Endothelial cell of umbilical vein (primary cell): ENCODE measurements around the gene R3HDML. TPM values are rescaled to one million over a fixed set of nuclear protein-coding genes. Genes with fewer than 3 reads are reported as not detected.

Experiments
- BruUV-seq: library from RNA; stranded (reverse); fragments of 400-500 nt; replicated peaks from 2 replicates; lab custom pipeline; 2021; lab: Mats Ljungman, UMichigan
- CTCF ChIA-PET: fragments of 300-600, 350-600 bp; sonication (Branson Sonifier 250); formaldehyde crosslinking; loops from one replicate; lab custom pipeline; 2021; ENCODE audit warnings: antibody characterized with exemption, inconsistent platforms; lab: Charles Lee
- POLR2A ChIA-PET: fragments of 300-600, 350-600 bp; sonication (Branson Sonifier 250); formaldehyde crosslinking; loops from one replicate; lab custom pipeline; 2021; ENCODE audit warnings: antibody characterized with exemption, inconsistent platforms; lab: Charles Lee
- DNase-seq: peaks from one replicate; pipeline ENCODE4 v3.0.0-alpha.2; 2011; ENCODE audit warnings: low read depth, low spot score
- FAIRE-seq: peaks from 2 replicates; lab custom pipeline; 2011; peaks lifted over from hg19 to GRCh38; lab: Jason Lieb, UNC
- H2AFZ ChIP-seq: 2 replicates; pipeline ENCODE4 v1.6.0; 2012; ENCODE audit warnings: low read depth, low read length, control low read depth, inconsistent platforms
- H3K27ac ChIP-seq: 2 replicates; pipeline ENCODE4 v1.5.1; 2011; ENCODE audit warnings: low read depth, mild to moderate bottlenecking, control low read depth, low read length, moderate library complexity; ENCODE audit not compliant: insufficient read depth
- H3K27me3 ChIP-seq, 2 experiments: 2 replicates each; pipeline versions ENCODE4 v1.6.0 to v1.6.1; 2011; ENCODE audit warnings: low read length in 2 of 2, mixed read lengths in 1 of 2; ENCODE audit not compliant: control insufficient read depth in 2 of 2, insufficient read depth in 2 of 2
- H3K36me3 ChIP-seq, 2 experiments: 2 replicates in 1 of 2; 3 replicates in 1 of 2; pipeline ENCODE4 v1.5.1; 2011; ENCODE audit warnings: low read length in 2 of 2, mild to moderate bottlenecking in 1 of 2, moderate library complexity in 1 of 2; ENCODE audit not compliant: control insufficient read depth in 2 of 2, insufficient read depth in 2 of 2; ENCODE audit errors: extremely low read depth in 1 of 2
- H3K4me1 ChIP-seq: 3 replicates; pipeline ENCODE4 v1.5.1; 2011; ENCODE audit warnings: mild to moderate bottlenecking, low read length; ENCODE audit not compliant: control insufficient read depth, insufficient read depth; ENCODE audit errors: extremely low read depth
- H3K4me2 ChIP-seq: 2 replicates; pipeline ENCODE4 v1.6.1; 2011; ENCODE audit warnings: low read length, control low read depth, mixed read lengths; ENCODE audit not compliant: insufficient read depth
- H3K4me3 ChIP-seq, 3 experiments: fragments of 200-600 bp in 1 of 3; sonication (generic), shearing (Covaris generic) in 1 of 3; replicated peaks in 1 of 3; 2 replicates each; pipeline ENCODE4 v1.5.1; 2011 to 2016; ENCODE audit warnings: control low read depth in 3 of 3, low read length in 3 of 3, mild to moderate bottlenecking in 2 of 3, inconsistent platforms in 1 of 3, low read depth in 1 of 3, moderate library complexity in 1 of 3; ENCODE audit not compliant: insufficient read depth in 1 of 3
- H3K79me2 ChIP-seq: 2 replicates; pipeline ENCODE4 v1.6.0; 2012; ENCODE audit warnings: low read length, inconsistent platforms; ENCODE audit not compliant: control insufficient read depth, insufficient read depth
- H3K9ac ChIP-seq: replicated peaks from 2 replicates; pipeline ENCODE3; 2011; ENCODE audit warnings: low read length, control low read depth; ENCODE audit not compliant: insufficient read depth; ENCODE audit errors: extremely low read depth
- H3K9me1 ChIP-seq: replicated peaks from 3 replicates; pipeline ENCODE4 v1.6.0; 2011; ENCODE audit warnings: mild to moderate bottlenecking, low read length; ENCODE audit not compliant: control insufficient read depth, insufficient read depth; ENCODE audit errors: extremely low read depth
- H3K9me3 ChIP-seq: replicated peaks from 2 replicates; pipeline ENCODE4 v1.5.1; 2012; ENCODE audit warnings: low read length, inconsistent platforms; ENCODE audit not compliant: control insufficient read depth, insufficient read depth
- H4K20me1 ChIP-seq: replicated peaks from 2 replicates; pipeline ENCODE3; 2011; ENCODE audit warnings: mild to moderate bottlenecking, low read length; ENCODE audit not compliant: control insufficient read depth, insufficient read depth; ENCODE audit errors: extremely low read depth
- CTCF ChIP-seq, 2 donors: IDR thresholded peaks; 1 replicate in 1 of 2; 2 replicates in 1 of 2; pipeline ENCODE4 v1.5.1; 2011; ENCODE audit warnings: low read length in 2 of 2, mild to moderate bottlenecking in 2 of 2, moderate library complexity in 2 of 2, control low read depth in 1 of 2, inconsistent platforms in 1 of 2, low read depth in 1 of 2; ENCODE audit not compliant: insufficient read depth in 1 of 2; ENCODE audit errors: extremely low read depth in 1 of 2
- EZH2 ChIP-seq: IDR thresholded peaks from 2 replicates; pipeline ENCODE4 v1.6.1; 2012; ENCODE audit warnings: borderline replicate concordance, low read depth, mild to moderate bottlenecking, moderate library complexity, low read length, inconsistent platforms; ENCODE audit not compliant: severe bottlenecking
- FOS ChIP-seq: IDR thresholded peaks from 2 replicates; pipeline ENCODE4 v1.6.1; 2011; ENCODE audit warnings: mild to moderate bottlenecking, low read length, moderate library complexity, borderline replicate concordance; ENCODE audit not compliant: insufficient read depth
- GATA2 ChIP-seq: IDR thresholded peaks from 2 replicates; pipeline ENCODE4 v1.7.0; 2011; ENCODE audit warnings: low read depth, mild to moderate bottlenecking, moderate library complexity, mixed read lengths, low read length; ENCODE audit not compliant: insufficient read length, insufficient read depth
- JUN ChIP-seq: IDR thresholded peaks from 2 replicates; pipeline ENCODE4 v1.6.1; 2011; ENCODE audit warnings: borderline replicate concordance, low read depth; ENCODE audit not compliant: insufficient read length, insufficient read depth
- MYC ChIP-seq: IDR thresholded peaks from one replicate; pipeline ENCODE4 v1.6.1; 2011; ENCODE audit warnings: mild to moderate bottlenecking, low read depth, low read length
- POLR2A ChIP-seq: IDR thresholded peaks from 2 replicates; pipeline ENCODE4 v1.6.1; 2012; ENCODE audit warnings: low read depth, mild to moderate bottlenecking, control low read depth, low read length
- POLR2AphosphoS5 ChIP-seq: IDR thresholded peaks from 2 replicates; pipeline ENCODE4 v1.6.1; 2012; ENCODE audit warnings: low read depth, mild to moderate bottlenecking, control low read depth, low read length, moderate library complexity; ENCODE audit not compliant: insufficient read depth
- dilution Hi-C: fragments of 300-500 bp; cut with MboI; formaldehyde crosslinking; loops from one replicate; pipeline ENCODE4 v1.15.0; 2019; ENCODE audit warnings: low sequenced_read_pairs; ENCODE audit not compliant: extremely low pct_ligation_motif_present
- intact Hi-C: fragments of 100-400 bp; cut with micrococcal nuclease; formaldehyde crosslinking; loops from one replicate; pipeline ENCODE4 v1.10.0; 2022
- polyA plus RNA-seq, 4 experiments: library from polyadenylated mRNA; depleted of rRNA in 3 of 4; stranded (reverse) in 3 of 4; unstranded in 1 of 4; fragments of >200 nt; gene quantifications; 2 replicates each; pipeline versions ENCODE4 v1.2.1 to v1.2.3, GENCODE V29; 2011 to 2012; ENCODE audit warnings: missing spikeins in 1 of 4
- total RNA-seq: library from RNA; stranded (reverse); gene quantifications from 2 replicates; pipeline ENCODE4 v1.2.3, GENCODE V29; 2021
- TF ChIP-seq, protein P1 (sequence below): IDR thresholded peaks from 2 replicates; pipeline ENCODE4 v1.6.1; 2011; ENCODE audit not compliant: insufficient read depth, insufficient read length

Gene R3HDML
- total and polyA plus RNA-seq, 2 donors (not counting 3 experiments of a cell fraction or from before 2014, with no cell fraction given): not detected

DNA sequence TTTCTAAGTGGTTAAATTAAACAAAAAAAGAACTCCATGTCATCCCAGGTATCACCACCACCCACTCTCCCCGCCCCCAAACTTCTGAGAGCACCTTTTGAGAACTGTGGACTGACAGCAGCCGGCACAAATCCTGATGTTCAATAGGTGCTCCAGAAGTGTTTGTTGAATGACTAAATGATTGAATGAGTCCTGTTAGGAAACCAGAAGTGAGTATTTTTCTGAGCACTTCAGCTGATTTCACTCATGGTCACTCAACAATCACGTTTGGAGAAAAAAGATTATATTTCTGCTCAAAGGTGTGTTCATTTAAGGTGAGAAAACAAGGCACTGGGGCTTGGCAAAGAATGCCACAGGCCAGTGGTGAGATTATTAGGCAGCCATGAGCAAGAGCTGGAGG, 12.5 kb downstream of the R3HDML start:
- no peak overlapping the region for H3K4me3 ChIP-seq
- no peak overlapping the region for H3K27ac ChIP-seq
- H3K79me2 ChIP-seq: no peaks in the 10 kb centered on the region
- FAIRE-seq: no peak
- no peaks in the 10 kb centered on the region for H3K4me1 ChIP-seq
- H4K20me1 ChIP-seq: no peaks in the 10 kb centered on the region
- H2AFZ ChIP-seq: no peak overlapping the region
- POLR2A ChIA-PET: no interaction called here
- CTCF ChIA-PET: no interaction called here
- dilution Hi-C loops: no loop called here
- no peak overlapping the region for H3K9ac ChIP-seq
- TF ChIP-seq GATA2 (no peak), CTCF (IDR thresholded peaks at IDR 0.05; ENCODE audit: extremely low read depth in 1 of 2, insufficient read depth in 1 of 2, low read depth in 1 of 2, low read length in 2 of 2) (no peak), JUN (no peak), FOS (no peak), EZH2 (no peak), MYC (no peak), POLR2AphosphoS5 (no peak), POLR2A (no peak)
- TF ChIP-seq, protein P1, sequence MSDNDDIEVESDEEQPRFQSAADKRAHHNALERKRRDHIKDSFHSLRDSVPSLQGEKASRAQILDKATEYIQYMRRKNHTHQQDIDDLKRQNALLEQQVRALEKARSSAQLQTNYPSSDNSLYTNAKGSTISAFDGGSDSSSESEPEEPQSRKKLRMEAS: no peak
- no TSS peak for BruUV-seq
- no peaks in the 10 kb centered on the region for H3K9me1 ChIP-seq
- H3K9me3 ChIP-seq: no peaks in the 10 kb centered on the region
- intact Hi-C loops: no loop called here
- no peak for DNase-seq
- H3K27me3 ChIP-seq: no peaks in the 10 kb centered on the region
- H3K36me3 ChIP-seq: no peaks in the 10 kb centered on the region
- H3K4me2 ChIP-seq: no peak overlapping the region
